Skeletal muscle cell (primary cell): Measurements from ENCODE around the gene LRP11.
"Not testable (repeated sequence)": the region's sequence is repeated elsewhere in the genome, so short reads cannot be mapped to it uniquely, and the experiment has no call there.

Source experiments
- DNase-seq: peaks from one replicate; pipeline ENCODE4 v3.0.0-alpha.2; 2010; ENCODE audit warnings: low read depth
- H3K4me3 ChIP-seq: 2 replicates; pipeline ENCODE4 v1.5.1; 2011; ENCODE audit warnings: low read depth, mild to moderate bottlenecking, control low read depth, low read length, moderate library complexity

Gene LRP11

DNA sequence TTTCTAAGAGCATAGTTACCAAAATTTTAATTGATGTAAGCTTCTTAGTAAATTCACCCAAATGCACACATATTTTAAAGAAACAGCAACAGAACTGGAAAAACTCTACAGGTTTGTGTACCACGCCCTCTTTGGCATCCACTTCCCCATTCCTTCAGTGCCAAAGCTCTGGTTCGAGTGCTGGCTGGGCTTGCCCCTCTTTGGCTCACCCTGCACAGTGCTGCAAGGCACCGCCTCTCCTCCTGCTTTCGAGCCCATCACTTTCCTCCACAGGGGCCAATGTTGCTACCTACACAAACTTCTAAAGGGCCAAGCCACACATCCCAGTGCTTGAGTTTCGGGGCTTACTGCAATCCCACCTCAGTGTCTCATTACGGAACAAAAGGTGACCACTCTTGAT is 9.6 kb downstream of the LRP11 start:
- H3K4me3 ChIP-seq = no peak overlapping the region

GRCh38 chr6:149854017-149854416 is 10.1 kb downstream of the LRP11 start:
- not testable (repeated sequence) for H3K4me3 ChIP-seq, DNase-seq

More for the DNA sequence above, 9.6 kb downstream of the LRP11 start:
- DNase-seq = no peak

DNA sequence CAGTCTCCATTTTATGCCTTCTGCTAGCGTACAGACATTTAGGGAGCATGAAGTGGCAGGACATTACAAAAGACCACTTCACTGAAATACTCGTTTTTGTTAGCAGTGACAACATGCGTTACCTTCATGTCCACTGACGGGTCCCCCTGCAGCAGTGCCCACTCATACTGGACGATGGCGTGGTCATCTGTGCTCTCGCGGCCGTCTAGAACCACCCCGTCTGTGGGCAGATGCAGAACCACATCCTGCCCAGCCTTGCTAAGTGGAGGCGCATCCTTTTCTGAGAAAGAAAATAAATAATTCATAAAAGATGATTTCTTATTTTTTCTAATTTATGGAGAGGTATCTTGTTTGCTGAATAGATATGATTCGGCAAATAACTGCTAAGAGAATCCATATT is 11.3 kb downstream of the LRP11 start:
- DNase-seq = no peak
- no peak overlapping the region for H3K4me3 ChIP-seq

DNA sequence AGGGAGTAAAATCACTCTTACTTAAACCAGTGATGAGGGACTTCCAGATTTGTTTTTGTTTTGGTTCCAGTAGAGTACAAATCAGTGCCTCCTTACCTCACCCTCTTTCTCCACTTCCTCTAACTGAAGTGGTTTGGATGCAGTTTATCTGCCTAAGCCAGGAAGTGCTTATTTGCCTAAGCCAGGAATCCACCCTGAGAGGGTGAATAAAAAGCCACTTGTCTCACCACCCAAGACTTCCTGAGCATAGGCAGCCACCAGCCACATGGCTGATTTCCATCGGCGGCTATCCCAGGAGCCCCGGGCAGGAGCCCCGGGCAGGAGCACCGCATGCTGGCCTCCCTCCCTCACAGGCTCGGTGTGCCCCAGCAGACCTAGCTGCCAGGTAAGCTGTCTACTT is 12.0 kb downstream of the LRP11 start:
- no peak for DNase-seq
- no peak overlapping the region for H3K4me3 ChIP-seq

- DNase-seq = no peak
- no peak overlapping the region for H3K4me3 ChIP-seq
Measured at GRCh38 chr6:149851461-149852110, 12.6 kb downstream of the LRP11 start.

DNA sequence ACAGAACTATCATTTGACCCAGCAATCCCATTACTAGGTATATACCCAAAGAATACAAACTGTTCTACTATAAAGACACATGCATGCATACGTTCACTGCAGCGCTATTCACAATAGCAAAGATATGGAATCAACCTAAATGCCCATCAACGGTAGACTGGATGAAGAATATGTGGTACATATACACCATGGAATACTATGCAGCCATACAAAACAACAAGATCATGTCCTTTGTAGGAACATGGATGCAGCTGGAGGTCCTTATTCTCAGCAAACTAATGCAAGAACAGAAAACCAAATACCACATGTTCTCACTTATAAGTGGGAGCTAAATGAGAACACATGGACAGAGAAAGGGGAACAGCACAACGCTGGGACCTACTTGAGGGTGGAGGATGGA is 15.8 kb downstream of the LRP11 start:
- DNase-seq, H3K4me3 ChIP-seq: not testable (repeated sequence)

- no peak for DNase-seq
- H3K4me3 ChIP-seq = no peak overlapping the region
Measured at GRCh38 chr6:149847939-149848267, 16.3 kb downstream of the LRP11 start.

DNA sequence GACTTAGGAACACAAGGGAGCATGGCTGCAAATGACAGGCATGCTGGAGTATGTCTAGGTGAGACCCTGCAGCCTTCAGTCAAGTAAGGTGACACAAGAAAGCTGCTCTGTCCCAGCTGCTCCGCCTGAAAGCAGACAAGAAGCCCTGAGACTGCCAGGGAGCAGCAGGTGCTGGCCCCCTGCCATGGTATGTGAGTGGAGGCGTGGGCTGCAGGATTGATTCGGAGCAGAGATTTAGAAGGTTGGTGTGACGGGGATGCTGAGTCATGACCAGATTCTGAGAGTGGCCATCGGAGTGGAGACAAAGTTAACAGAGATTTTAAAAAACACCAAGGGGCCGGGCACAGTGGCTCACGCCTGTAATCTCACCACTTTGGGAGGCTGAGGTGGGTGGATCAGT is 17.8 kb downstream of the LRP11 start:
- peak; percentile 85 for DNase-seq

DNA sequence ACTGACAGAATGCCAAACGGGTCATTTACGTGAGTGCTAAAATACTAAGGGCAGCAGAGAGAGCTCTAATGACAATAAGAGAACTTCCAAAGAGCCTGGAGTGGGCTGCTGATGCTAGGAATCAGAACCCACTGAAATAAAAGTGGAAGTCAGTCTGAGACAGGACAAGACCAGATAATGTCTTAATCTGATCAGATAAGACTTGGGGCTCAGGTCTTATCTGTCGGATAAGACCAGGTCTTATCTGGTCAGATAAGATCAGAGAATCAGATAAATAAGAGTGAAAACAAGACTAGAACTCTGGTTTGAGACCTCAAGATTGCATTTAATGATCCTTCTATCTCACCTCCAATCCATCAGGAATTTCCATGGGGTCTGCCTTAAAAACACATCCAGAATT is 18.6 kb downstream of the LRP11 start:
- no peak overlapping the region for H3K4me3 ChIP-seq
- DNase-seq = no peak

More for the DNA sequence above, 17.8 kb downstream of the LRP11 start:
- no peak overlapping the region for H3K4me3 ChIP-seq

DNA sequence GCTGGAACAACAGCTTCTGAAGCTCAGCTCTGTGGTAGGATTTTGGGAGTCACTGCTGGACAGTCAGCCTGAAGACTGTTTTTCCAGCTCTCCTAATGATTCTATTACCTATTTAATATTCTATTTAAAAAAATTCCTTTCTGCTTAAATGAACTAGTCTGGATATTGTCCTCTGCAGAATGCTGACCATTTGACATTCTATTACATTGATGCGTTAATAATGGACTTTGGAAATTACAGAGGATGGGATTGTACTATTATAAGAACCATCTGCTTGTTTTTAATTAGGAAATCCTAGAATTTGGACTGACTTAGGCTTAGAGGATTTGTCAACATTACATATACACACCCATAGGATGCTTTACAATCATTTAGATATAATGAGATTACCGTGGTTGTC is 19.7 kb downstream of the LRP11 start:
- H3K4me3 ChIP-seq = no peak overlapping the region
- DNase-seq = no peak

DNA sequence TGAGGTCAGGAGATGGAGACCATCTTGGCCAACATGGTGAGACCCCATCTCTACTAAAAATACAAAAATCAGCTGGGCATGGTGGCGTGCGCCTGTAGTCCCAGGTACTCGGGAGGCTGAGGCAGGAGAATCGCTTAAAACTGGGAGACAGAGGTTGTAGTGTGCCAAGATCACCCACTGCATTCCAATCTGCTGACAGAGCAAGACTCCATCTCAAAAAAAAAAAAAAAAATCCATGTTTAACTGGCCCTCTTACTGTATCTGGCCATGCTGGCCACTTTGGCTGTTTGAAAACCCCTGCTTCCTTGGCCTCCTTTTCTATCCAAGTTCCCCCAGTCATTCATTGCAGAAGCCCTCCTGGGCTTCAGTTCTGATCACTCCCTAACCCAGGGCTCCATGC is 20.1 kb downstream of the LRP11 start:
- not testable (repeated sequence) for H3K4me3 ChIP-seq, DNase-seq

GRCh38 chr6:149843051-149843633 is 21.0 kb downstream of the LRP11 start:
- DNase-seq = no peak

GRCh38 chr6:149842331-149842730 is 21.8 kb downstream of the LRP11 start:
- no peak for DNase-seq
- no peak overlapping the region for H3K4me3 ChIP-seq

More at GRCh38 chr6:149843051-149843633, 21.0 kb downstream of the LRP11 start:
- H3K4me3 ChIP-seq = no peak overlapping the region

DNA sequence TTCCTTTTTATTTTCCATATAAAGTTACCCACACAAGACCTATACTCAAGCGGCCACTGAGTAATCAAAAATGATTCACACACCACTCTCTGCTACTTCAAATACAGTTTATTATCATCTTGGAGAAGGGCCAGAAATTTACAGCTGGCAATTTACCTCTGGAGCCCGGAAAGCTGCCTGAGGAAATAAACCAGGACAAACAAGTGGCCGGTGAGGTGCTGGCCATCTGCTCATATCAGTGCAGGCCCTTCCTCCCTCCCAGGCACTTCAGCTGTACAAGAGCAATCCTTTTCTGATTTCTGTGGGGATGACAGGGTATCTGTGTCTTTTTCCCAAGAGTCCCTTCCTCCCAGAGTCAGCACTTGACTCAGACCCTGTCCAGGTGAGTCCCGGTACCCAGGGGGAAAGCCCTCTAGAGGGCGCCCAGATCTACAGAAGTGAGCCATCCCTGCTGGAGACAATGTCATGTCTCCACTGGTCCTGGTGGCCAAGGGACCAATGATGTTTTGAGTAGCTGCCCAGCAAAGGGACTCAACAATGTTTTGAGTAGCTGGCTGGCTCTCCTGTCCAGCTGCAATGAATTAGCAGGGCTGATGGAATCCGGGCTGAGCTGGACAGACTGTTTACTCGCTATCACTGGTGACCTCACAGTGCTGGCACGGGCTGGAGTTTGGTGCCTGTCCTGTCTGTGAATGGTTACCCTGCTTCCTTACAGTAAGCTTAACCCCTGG is 23.6 kb downstream of the LRP11 start:
- DNase-seq = no peak
- H3K4me3 ChIP-seq = no peak overlapping the region

GRCh38 chr6:149834513-149835481 is 29.4 kb downstream of the LRP11 start:
- no peak for DNase-seq
- no peak overlapping the region for H3K4me3 ChIP-seq

DNA sequence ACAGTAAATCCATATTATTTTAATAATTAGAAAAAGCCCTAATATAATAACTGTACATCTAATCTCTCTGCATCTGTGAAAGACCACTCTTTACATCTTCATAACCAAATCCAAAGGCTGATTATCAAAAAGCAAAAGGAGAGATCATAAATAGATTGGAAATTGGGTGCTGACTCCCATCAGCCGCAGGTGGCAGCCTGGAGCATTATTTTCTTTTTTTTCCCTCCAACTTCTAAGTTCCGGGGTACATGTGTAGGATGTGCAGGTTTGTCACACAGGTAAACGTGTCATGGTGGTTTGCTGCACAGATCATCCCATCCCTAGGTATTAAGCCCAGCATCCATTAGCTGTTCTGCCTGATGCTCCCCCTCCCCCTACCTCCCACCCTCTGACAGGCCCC is 30.5 kb downstream of the LRP11 start:
- no peak overlapping the region for H3K4me3 ChIP-seq
- DNase-seq = no peak

GRCh38 chr6:149831308-149831820 is 32.8 kb downstream of the LRP11 start:
- peak overlapping the region; percentile 15 for H3K4me3 ChIP-seq
- DNase-seq = no peak

GRCh38 chr6:149830731-149831307 is 33.3 kb downstream of the LRP11 start:
- peak overlapping the region; percentile 15 for H3K4me3 ChIP-seq
- no peak for DNase-seq

DNA sequence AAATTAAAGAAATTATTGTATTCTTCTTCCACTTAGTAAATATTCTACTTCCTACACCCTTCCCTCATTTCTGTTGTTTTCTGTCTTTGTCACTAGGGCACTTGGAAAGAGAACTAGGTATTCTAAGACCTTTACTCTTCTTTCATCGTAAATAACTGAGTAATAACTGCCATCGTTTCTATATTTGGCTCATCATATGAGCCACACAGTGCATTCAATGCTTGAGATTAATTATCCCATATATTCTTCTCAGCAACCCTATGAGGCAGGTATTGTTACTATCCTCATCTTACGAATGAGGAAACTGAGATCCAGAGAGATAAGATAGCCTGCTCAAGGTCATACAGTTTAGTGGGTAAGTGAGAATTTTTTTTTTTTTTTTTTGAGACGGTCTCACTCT is 38.9 kb downstream of the LRP11 start:
- DNase-seq = no peak
- H3K4me3 ChIP-seq = no peak overlapping the region
